DMS153 (cell line): Measurements from ENCODE around the gene ZNF735.
"Not testable (repeated sequence)": the region's sequence is repeated elsewhere in the genome, so short reads cannot be mapped to it uniquely, and the experiment has no call there.

ENCODE experiments used
- DNase-seq: peaks from one replicate; lab custom pipeline; 2025; lab: John Stamatoyannopoulos, UW

Gene ZNF735

DNA sequence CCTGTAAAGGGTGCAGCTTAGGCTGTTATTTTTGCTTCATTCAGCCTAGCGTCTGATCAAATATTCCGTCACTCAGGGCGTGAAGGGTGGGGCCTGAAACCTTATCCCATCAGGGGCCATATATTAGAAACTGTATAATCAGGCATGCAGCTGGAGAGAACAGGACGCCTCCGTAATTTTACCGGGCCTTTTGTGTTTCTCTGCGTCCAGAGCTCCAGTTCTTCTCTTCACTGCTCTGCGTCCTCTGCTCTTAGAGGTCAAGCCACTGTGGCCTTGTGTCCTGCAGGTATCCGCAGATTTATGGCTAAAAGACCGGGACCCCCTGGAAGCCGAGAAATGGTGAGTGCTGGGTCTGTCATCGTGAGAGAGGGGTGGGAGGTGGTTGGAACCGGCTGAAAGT is at the start of gene ZNF735:
Gene ZNF735, plus strand, starts transcription at position 301 of the 400 bp plus-strand sequence. Its CDS starts 0 bp downstream, at position 301.
- DNase-seq, result no peak

DNA sequence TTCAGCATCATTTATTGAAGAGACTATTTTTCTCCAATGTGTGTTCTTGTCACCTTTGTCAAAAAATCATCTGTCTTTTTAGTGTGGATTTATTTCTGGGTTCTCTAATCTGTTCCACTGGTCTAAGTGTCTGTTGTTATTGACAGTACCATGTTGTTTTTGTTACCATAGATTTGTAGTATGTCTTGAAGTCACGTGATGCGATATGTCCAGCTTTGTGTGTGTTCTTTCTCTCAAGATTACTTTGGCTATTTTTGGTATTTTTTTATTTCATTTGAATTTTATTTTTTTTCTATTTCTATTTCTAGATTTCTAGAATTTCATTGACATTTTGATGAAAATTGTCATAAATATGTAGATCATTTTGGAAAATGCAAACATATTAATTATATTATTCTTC is 36.0 kb upstream of the ZNF735 start:
- DNase-seq, result not testable (repeated sequence)

DNA sequence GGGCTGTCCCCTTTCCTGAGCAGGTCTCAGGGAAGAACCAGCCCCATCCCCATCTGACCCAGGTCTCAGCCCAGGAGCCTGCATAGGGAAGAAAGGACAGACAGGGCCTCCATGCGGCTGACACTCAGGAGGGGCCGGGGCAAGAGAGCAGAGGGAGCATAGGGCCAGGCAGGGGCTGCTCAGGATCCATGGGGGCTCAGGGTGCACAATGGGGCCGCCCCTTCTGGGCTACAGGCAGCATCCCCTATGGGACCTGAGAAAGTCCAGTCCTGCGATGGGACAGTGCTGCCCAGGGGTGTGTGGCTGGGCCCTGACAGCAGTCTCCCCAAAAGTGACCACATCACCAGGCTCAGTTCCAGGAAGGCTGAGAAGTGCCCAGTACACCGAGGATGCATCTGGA is 32.7 kb upstream of the ZNF735 start:
- no peak for DNase-seq

DNA sequence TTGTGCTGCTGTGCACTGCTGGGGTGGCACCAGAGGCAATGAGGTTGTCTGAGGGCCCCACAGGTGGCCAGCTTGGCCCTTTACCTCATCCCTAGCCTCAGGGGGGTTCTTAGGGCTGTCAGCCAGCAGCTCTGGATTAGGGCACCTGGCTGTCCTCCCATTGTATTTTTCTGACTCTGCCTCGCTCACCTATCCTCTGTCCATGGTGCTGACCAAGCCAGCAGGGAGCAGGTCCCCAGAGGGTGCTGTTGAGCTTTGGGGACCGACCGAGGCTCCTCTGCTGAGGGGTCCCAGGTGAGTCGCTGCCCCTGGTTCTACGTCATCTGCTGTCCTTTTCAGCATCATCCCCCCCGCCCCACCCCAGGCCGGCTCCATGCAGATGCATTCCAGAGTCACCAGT is 32.1 kb upstream of the ZNF735 start:
- no peak for DNase-seq

DNA sequence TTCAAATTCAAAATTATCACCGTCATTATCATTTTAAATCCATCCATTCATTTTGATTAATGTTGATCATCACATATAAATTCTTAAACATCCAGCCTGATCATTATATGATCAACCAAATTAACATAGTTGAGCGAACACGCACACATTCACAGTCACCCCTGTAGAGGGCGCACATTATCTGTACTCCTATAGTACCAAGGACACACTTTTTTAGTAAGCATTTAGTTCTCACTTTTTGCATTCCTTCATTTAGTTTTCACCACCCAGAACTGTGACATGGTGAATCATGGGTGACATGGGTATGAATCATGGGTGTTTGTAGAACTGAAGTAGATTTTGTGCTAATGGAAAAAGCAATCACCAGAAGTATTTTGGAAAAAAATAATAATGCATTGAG is 26.0 kb upstream of the ZNF735 start:
- DNase-seq, result no peak

DNA sequence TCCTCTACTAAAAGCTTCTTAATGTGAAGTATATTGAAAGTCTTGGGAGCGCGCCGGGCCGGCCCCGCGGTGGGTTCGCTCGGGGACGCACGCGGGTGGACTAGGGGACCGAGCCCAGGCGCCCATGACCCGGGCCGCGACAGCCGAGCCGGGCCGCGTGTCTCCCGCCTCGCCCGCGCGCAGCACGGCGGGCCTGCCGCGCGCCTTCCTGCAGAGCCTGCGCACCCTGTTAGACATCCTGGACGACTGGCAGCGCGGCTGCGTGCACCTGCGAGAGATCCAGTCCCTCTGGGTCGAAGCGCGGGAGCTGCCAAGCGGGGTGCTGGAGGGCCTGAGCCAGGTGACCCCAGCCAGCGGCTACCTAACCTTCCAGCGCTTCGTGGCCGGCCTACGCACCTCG is 25.4 kb upstream of the ZNF735 start:
- DNase-seq, result no peak

DNA sequence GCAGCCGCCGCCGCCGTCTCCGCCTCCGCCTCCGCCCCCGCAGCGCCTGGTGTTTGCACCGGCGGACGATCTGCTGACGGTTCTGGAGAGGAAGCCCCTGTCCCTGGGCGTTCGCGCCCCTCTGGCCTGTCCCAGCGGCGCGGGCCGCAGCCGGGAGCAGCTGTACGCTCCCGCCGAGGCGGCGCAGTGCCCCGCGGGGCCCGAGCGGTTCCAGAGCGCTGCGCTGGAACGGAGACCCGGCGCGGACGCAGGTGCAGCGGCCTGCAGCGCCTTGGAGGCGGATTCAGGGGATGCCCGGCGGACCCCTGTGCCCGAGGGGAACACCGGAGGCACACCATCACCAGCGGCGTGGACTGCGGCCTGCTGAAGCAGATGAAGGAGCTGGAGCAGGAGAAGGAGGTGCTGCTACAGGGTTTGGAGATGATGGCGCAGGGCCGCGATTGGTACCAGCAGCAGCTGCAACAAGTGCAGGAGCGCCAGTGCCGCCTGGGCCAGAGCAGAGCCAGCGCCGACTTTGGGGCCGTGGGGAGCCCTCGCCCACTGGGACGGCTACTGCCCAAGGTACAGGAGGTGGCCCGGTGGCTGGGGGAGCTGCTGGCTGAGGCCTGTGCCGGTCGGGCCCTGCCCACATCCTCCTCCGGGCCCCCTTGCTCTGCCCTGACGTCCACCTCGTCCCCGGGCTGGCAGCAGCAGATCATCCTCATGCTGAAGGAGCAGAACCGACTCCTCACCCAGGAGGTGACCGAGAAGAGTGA is 24.8 kb upstream of the ZNF735 start:
- DNase-seq, result no peak

DNA sequence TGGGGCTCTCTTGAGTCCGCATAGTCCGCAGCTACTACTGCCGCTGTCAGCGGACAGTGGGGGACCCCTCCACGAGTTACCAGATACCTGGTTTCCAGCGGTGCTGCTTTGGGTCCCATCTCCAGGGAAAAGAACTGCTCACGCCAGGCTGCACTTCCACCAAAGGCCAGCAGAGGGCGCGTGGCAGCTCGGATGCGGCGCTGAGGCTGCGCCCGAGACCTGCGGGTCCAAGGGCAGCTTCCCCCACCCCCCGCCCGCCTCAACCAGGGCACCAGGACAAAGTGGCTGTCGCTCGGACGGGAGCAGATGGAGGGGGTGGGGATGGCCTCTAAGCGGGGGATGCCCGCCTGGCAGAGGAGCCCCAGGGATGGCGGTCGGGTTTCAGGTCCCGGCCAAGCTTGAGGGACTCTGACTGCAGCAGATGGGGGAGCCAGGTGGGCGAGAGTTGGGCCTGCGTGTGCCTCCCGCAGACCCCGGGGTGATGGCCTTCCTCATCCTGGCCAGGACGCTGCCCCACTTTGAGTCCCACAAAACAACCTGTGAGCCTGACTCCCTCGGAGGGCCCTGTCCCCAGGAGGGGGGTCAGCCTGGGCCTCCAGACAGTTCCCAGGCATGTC is 23.8 kb upstream of the ZNF735 start:
- DNase-seq, result no peak

DNA sequence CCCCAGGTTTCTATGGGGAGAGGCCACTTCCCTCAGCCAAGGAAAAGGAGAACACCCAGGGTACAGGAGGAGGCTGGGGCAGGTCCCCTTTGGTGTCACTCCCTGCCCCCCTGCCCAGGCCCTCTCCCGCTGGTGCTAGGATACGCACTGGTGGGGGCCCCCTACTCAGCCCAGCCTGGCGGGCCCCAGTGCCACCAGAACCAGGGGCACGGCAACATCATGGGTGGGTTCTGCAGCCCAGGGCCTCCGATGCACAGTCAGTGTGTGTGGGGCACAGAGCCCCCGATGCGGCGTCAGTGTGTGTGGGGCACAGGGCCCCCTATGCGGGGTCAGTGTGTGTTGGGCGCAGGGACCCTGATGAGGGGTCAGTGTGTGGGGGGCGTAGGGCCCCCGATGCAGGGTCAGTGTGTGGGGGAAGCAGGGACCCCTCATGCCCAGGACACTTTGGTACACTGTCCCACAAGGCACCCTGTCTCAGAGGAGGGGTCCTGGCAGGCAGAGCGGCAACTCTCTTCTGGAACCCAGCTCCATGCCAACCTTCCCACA is 23.1 kb upstream of the ZNF735 start:
- DNase-seq, result no peak

DNA sequence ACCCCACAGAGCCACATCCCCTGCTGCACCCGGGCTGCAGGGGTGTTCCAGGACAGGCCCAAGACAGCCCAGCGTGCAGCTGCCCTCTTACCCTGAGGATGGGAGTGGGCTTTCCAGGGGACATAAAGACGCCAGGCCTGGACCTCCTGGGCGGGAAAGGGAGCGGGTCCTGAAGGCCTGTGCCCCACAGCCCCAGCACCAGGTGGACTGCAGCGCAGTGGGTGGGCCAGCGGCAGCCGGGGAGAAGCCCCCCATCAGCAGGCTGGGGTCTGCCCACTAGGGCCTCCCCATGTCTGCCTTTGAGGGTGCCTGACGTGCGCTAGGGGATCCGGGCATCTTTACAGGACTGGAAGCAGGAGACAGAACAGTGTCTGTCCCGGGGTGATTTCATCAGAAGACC is 22.6 kb upstream of the ZNF735 start:
- DNase-seq, result no peak

DNA sequence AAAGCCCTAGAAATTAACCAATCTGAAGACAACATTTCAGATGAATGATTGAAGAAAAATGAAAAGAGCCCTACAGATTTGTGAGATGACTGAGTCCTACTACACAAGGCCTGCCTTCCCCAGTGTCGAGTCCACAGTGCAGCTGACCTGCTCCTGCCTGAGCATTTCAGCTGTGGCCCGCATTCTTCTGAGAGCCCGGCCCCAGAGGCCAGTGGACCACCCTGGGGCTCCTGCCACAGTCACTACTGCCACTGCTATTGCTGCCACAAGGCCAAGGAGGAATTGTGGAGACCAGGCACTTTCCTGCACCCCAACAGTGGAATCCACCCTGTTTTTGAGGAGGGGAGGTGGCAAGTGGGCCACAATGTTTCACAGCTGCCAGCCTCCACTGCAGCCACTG is 19.6 kb upstream of the ZNF735 start:
- no peak for DNase-seq

DNA sequence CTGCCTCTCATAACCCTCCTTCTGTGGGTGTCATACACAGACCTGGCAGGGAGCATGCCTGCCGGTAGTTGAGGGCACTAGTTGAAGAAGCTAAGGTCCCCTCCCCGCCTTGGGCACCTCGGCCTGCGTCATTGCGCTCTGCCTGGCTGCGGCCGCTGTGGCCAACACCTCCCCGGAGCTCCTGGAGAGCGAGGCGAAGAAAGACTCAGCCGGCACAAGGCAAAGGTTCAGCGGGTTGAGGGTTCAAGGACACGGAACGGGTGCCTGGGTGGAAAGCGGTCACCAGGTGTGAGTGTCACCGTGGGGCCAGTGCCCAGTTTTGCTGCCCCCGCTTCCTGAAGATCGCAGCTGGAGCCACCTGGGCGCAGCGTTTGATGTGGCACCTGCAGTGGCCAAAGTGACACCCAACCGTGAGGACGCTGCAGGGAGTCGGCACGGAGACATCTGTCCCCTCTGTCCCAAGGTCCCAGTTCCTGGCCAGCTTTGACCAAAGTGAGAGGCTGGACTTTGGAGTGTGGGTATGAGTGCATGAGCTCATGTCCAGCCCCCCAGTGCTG is 14.8 kb upstream of the ZNF735 start:
- DNase-seq, result no peak

DNA sequence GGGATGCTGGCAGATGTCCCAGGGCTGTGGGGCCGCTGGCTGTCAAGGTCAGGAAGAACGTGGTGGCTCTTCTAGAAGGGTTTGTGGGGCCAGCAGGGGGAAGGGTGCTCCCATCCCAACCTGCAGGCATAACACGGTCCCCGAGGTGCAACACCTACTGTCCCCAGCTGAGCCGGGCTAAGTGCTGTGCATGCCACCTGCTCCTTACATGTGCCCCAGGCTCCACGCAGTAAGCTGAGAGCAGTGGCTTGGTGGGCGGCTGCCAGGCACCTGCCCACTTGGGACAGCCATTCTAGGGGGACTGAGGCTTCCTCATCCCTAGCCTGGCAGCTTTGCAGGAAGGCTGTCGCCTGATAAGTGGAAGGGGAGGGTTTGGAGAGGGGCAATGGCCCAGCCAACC is 14.2 kb upstream of the ZNF735 start:
- no peak for DNase-seq

DNA sequence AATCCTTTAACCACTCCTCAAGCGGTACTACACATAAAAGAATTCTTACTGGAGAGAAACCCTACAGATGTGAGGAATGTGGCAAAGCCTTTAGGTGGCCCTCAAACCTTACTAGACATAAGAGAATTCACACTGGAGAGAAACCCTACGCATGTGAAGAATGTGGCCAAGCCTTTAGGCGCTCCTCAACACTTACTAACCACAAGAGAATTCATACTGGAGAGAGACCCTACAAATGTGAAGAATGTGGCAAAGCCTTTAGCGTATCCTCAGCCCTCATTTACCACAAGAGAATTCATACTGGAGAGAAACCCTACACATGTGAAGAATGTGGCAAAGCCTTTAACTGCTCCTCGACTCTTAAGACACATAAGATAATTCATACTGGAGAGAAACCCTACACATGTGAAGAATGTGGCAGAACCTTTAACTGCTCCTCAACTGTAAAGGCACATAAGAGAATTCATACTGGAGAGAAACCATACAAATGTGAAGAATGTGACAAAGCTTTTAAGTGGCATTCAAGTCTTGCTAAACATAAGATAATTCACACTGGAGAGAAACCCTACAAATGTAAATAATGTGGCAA is 12.8 kb downstream of the ZNF735 start:
- not testable (repeated sequence) for DNase-seq

DNA sequence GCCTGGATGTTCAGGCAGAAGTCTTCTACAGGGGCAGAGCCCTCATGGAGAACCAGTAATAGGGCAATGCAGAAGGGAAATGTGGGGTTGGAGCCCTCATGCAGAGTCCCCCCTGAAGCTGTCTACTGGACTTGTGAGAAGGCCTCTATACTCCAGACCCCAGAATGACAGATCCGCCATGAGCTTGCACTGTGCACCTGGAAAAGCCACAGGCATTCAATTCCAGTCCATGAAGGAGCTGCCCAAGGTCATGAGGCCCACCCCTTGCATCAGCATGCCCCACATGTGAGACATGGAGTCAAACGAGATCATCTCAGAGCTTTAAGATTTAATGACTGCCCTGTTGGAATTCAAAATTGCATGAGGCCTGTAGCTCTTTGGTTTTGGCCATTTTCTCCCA is 16.4 kb downstream of the ZNF735 start:
- DNase-seq, result no peak

DNA sequence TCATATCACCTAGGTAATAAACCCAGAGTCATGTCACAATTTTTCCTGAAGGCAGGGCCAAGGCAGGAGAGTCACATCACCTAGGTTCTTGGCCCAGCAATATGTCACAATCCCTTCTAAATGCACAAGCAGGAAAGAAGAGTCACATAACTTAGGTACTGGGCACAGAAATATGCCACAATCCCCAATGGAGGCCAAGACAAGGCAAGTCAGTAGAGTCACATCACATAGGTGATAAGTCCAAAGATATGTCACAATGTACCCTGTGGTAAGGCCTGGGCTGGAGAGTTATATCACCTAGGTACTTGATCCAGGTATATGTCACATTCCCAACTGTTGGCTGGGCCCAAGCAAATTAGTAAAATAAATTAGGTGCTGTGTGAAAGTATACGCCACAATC is 21.2 kb downstream of the ZNF735 start, which contains the start of gene ZNF679:
Gene ZNF679, plus strand, starts transcription at position 301 of the 400 bp plus-strand sequence. CDS start 20,644 bp downstream, outside the sequence.
- not testable (repeated sequence) for DNase-seq

DNA sequence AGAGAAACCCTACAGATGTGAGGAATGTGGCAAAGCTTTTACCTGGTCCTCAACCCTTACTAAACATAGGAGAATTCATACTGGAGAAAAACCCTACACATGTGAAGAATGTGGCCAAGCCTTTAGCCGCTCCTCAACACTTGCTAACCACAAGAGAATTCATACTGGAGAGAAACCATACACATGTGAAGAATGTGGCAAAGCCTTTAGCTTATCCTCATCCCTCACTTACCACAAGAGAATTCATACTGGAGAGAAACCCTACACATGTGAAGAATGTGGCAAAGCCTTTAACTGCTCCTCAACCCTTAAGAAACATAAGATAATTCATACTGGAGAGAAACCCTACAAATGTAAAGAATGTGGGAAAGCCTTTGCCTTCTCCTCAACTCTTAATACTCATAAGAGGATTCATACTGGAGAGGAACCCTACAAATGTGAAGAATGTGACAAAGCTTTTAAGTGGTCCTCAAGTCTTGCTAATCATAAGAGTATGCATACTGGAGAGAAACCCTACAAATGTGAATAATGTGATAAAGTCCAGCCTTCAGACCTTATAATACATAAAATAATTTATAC is 59.4 kb downstream of the ZNF735 start:
- DNase-seq, result no peak
